OCI-LY1 (cell line): Measurements from ENCODE around the gene CTNNA3.

Experiments used
- EZH2 ChIP-seq: fragments of 200-600 bp; sonication (generic), shearing (Covaris generic); IDR thresholded peaks from 2 replicates; pipeline ENCODE4 v1.8.0; 2017; ENCODE audit warnings: borderline replicate concordance, mixed run types, mild to moderate bottlenecking, antibody characterized with exemption, low read length, moderate library complexity, mixed read lengths
- TF ChIP-seq, protein P1 (sequence below): fragments of 200-600 bp; sonication (generic), shearing (Covaris generic); IDR thresholded peaks from 2 replicates; pipeline ENCODE4 v1.5.1; 2017; ENCODE audit warnings: mild to moderate bottlenecking, antibody characterized with exemption, low read length, moderate library complexity, mixed read lengths

GRCh38 chr10:67151471-67151870, 544.5 kb downstream of the CTNNA3 start:
- TF ChIP-seq, protein P1, sequence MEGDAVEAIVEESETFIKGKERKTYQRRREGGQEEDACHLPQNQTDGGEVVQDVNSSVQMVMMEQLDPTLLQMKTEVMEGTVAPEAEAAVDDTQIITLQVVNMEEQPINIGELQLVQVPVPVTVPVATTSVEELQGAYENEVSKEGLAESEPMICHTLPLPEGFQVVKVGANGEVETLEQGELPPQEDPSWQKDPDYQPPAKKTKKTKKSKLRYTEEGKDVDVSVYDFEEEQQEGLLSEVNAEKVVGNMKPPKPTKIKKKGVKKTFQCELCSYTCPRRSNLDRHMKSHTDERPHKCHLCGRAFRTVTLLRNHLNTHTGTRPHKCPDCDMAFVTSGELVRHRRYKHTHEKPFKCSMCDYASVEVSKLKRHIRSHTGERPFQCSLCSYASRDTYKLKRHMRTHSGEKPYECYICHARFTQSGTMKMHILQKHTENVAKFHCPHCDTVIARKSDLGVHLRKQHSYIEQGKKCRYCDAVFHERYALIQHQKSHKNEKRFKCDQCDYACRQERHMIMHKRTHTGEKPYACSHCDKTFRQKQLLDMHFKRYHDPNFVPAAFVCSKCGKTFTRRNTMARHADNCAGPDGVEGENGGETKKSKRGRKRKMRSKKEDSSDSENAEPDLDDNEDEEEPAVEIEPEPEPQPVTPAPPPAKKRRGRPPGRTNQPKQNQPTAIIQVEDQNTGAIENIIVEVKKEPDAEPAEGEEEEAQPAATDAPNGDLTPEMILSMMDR, result no peak
- TF ChIP-seq EZH2, result no peak
